ENCODE data around the gene DERA.
A peak's percentile ranks its signal among the peaks of the same experiment; 100 is the strongest.
"Not testable (repeated sequence)": the region's sequence is repeated elsewhere in the genome, so short reads cannot be mapped to it uniquely, and the experiment has no call there.

The DERA gene

GRCh38 chr12:15887043-15887817 lies 23.9 kb upstream of the DERA start:
- H3K9me3 Mint-ChIP-seq: no peaks in the 10 kb centered on the region
- no peak overlapping the region for H3K27ac Mint-ChIP-seq
- DNase-seq: no peak
- peaks cover 92% of the 10 kb centered on the region for H3K36me3 Mint-ChIP-seq (ENCODE audit: low read depth)
- no peaks in the 10 kb centered on the region for H3K27me3 Mint-ChIP-seq
- H3K4me1 Mint-ChIP-seq (ENCODE audit: low read depth): peaks cover 61% of the 10 kb centered on the region
- H3K4me3 Mint-ChIP-seq: no peak overlapping the region

GRCh38 chr12:15892645-15893259 lies 18.4 kb upstream of the DERA start:
- no peaks in the 10 kb centered on the region for H3K9me3 Mint-ChIP-seq
- peaks cover 81% of the 10 kb centered on the region for H3K36me3 Mint-ChIP-seq (ENCODE audit: low read depth)
- H3K4me1 Mint-ChIP-seq (ENCODE audit: low read depth): peaks cover 22% of the 10 kb centered on the region
- no peak overlapping the region for H3K4me3 Mint-ChIP-seq
- no peak overlapping the region for H3K27ac Mint-ChIP-seq
- no peak for DNase-seq
- no peaks in the 10 kb centered on the region for H3K27me3 Mint-ChIP-seq

- Mint-ChIP-seq H3K27ac (no peak overlapping the region), H3K4me3 (no peak overlapping the region), H3K27me3 (no peaks in the 10 kb centered on the region), H3K9me3 (no peaks in the 10 kb centered on the region), H3K4me1 (ENCODE audit: low read depth) (peaks cover 20% of the 10 kb centered on the region), H3K36me3 (ENCODE audit: low read depth) (peaks cover 80% of the 10 kb centered on the region)
- DNase-seq: no peak
These were observed 17.9 kb upstream of the DERA start for GRCh38 chr12:15893260-15893659.

- no peaks in the 10 kb centered on the region for H3K9me3 Mint-ChIP-seq
- H3K27ac Mint-ChIP-seq: peak overlapping the region; percentile 74
These were observed 14.3 kb upstream of the DERA start for GRCh38 chr12:15896867-15897266.

GRCh38 chr12:15897433-15897832 lies 13.7 kb upstream of the DERA start:
- H3K27ac Mint-ChIP-seq: no peak overlapping the region
- no peak for DNase-seq
- H3K36me3 Mint-ChIP-seq (ENCODE audit: low read depth): peaks cover 66% of the 10 kb centered on the region
- H3K9me3 Mint-ChIP-seq: no peaks in the 10 kb centered on the region
- H3K4me3 Mint-ChIP-seq: no peak overlapping the region
- H3K4me1 Mint-ChIP-seq (ENCODE audit: low read depth): peaks cover 8% of the 10 kb centered on the region
- H3K27me3 Mint-ChIP-seq: no peaks in the 10 kb centered on the region

More at GRCh38 chr12:15896867-15897266, 14.3 kb upstream of the DERA start:
- no peak for DNase-seq
- H3K27me3 Mint-ChIP-seq: no peaks in the 10 kb centered on the region
- H3K36me3 Mint-ChIP-seq (ENCODE audit: low read depth): peaks cover 69% of the 10 kb centered on the region
- peaks cover 8% of the 10 kb centered on the region for H3K4me1 Mint-ChIP-seq (ENCODE audit: low read depth)
- no peak overlapping the region for H3K4me3 Mint-ChIP-seq

- Mint-ChIP-seq H3K27ac (peak overlapping the region; percentile 53), H3K27me3 (no peaks in the 10 kb centered on the region), H3K4me3 (no peak overlapping the region), H3K36me3 (ENCODE audit: low read depth) (peaks cover 52% of the 10 kb centered on the region), H3K9me3 (no peaks in the 10 kb centered on the region), H3K4me1 (ENCODE audit: low read depth) (peaks cover 8% of the 10 kb centered on the region)
- DNase-seq: no peak
These were observed 11.8 kb upstream of the DERA start for GRCh38 chr12:15899282-15899870.

- Mint-ChIP-seq H3K36me3 (ENCODE audit: low read depth) (peaks cover 11% of the 10 kb centered on the region), H3K4me3 (no peak overlapping the region), H3K9me3 (no peaks in the 10 kb centered on the region), H3K27me3 (no peaks in the 10 kb centered on the region), H3K4me1 (ENCODE audit: low read depth) (no peaks in the 10 kb centered on the region), H3K27ac (no peak overlapping the region)
- DNase-seq: no peak
These were observed 6.7 kb upstream of the DERA start for GRCh38 chr12:15904378-15904920.

GRCh38 chr12:15910468-15910863 lies 666 bp upstream of the DERA start:
- peaks cover 8% of the 10 kb centered on the region for H3K36me3 Mint-ChIP-seq (ENCODE audit: low read depth)
- peak overlapping the region; percentile 90 for H3K4me3 Mint-ChIP-seq
- DNase-seq: no peak
- no peaks in the 10 kb centered on the region for H3K9me3 Mint-ChIP-seq
- no peaks in the 10 kb centered on the region for H3K27me3 Mint-ChIP-seq
- H3K27ac Mint-ChIP-seq: no peak overlapping the region
- H3K4me1 Mint-ChIP-seq (ENCODE audit: low read depth): peaks cover 23% of the 10 kb centered on the region

GRCh38 chr12:15911931-15912330 lies 799 bp downstream of the DERA start:
- not testable (repeated sequence) for H3K36me3 Mint-ChIP-seq (ENCODE audit: low read depth); H3K9me3 Mint-ChIP-seq; DNase-seq; H3K27me3 Mint-ChIP-seq
- Mint-ChIP-seq H3K27ac (peak overlapping the region; percentile 90), H3K4me3 (peak overlapping the region; percentile 90), H3K4me1 (ENCODE audit: low read depth) (peaks cover 24% of the 10 kb centered on the region)

GRCh38 chr12:15914131-15914530 lies 3.0 kb downstream of the DERA start:
- DNase-seq, H3K27ac Mint-ChIP-seq, H3K27me3 Mint-ChIP-seq, H3K4me3 Mint-ChIP-seq, H3K9me3 Mint-ChIP-seq: not testable (repeated sequence)
- H3K4me1 Mint-ChIP-seq (ENCODE audit: low read depth): peaks cover 29% of the 10 kb centered on the region
- H3K36me3 Mint-ChIP-seq (ENCODE audit: low read depth): peaks cover 11% of the 10 kb centered on the region

GRCh38 chr12:15918066-15918465 lies 6.9 kb downstream of the DERA start:
- H3K27ac Mint-ChIP-seq: no peak overlapping the region
- no peaks in the 10 kb centered on the region for H3K9me3 Mint-ChIP-seq
- H3K36me3 Mint-ChIP-seq (ENCODE audit: low read depth): peaks cover 5% of the 10 kb centered on the region
- no peak for DNase-seq
- no peaks in the 10 kb centered on the region for H3K27me3 Mint-ChIP-seq
- peaks cover 10% of the 10 kb centered on the region for H3K4me1 Mint-ChIP-seq (ENCODE audit: low read depth)
- no peak overlapping the region for H3K4me3 Mint-ChIP-seq

GRCh38 chr12:15919418-15919817 lies 8.3 kb downstream of the DERA start:
- H3K27me3 Mint-ChIP-seq: no peaks in the 10 kb centered on the region
- no peak for DNase-seq
- peaks cover 5% of the 10 kb centered on the region for H3K36me3 Mint-ChIP-seq (ENCODE audit: low read depth)
- no peak overlapping the region for H3K27ac Mint-ChIP-seq
- H3K4me3 Mint-ChIP-seq: no peak overlapping the region
- H3K9me3 Mint-ChIP-seq: no peaks in the 10 kb centered on the region
- H3K4me1 Mint-ChIP-seq (ENCODE audit: low read depth): peaks cover 12% of the 10 kb centered on the region

GRCh38 chr12:15924956-15925355 lies 13.8 kb downstream of the DERA start:
- Mint-ChIP-seq H3K9me3 (no peaks in the 10 kb centered on the region), H3K36me3 (ENCODE audit: low read depth) (peaks cover 3% of the 10 kb centered on the region), H3K27me3 (no peaks in the 10 kb centered on the region), H3K27ac (no peak overlapping the region), H3K4me1 (ENCODE audit: low read depth) (peaks cover 7% of the 10 kb centered on the region), H3K4me3 (no peak overlapping the region)
- no peak for DNase-seq

- no peak overlapping the region for H3K27ac Mint-ChIP-seq
- peaks cover 7% of the 10 kb centered on the region for H3K4me1 Mint-ChIP-seq (ENCODE audit: low read depth)
- no peaks in the 10 kb centered on the region for H3K9me3 Mint-ChIP-seq
- H3K36me3 Mint-ChIP-seq (ENCODE audit: low read depth): peaks cover 10% of the 10 kb centered on the region
- H3K4me3 Mint-ChIP-seq: no peak overlapping the region
- no peak for DNase-seq
- H3K27me3 Mint-ChIP-seq: no peaks in the 10 kb centered on the region
These were observed 17.2 kb downstream of the DERA start for GRCh38 chr12:15928346-15928745.
